ENCODE data around the gene DNAAF2.

The DNAAF2 gene

DNA sequence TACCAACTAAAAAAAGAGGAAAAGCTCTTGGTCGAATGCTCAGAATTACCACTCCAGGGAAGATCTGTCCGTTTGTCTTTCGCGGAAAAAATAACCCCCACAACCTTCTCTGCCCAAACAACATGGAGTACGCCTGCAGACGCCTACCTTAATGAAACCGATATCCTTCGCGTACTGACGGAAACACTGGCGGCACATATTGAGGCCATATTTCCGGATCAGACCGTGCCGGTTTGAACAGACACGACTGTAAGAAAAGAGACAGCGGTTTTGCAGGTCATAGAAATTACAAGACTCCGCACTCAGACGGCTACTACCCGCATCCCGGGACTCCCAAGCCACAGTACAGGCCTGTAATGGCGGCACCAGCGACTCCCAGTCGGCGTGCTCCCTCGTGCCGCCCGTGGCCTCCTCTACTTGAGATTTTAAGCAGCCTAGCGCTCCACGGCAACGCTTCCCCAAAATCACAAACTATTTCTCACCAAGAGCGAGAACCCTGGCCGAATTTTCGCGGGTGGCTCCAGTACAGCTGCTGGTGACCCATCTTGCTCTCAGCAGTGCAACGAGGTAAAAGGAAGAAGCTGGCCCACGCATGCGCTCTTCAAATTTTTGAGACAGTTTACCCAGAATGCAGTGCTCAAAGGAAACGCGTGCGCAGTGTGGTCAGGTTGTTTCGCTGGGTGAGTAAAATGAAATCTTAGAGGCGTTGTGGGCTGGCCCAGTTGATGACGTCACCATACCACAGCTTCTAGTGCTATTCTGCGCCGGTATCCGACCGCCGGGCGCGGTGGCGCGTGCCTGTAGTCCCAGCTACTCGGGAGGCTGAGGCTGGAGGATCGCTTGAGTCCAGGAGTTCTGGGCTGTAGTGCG, 49.0 kb downstream of the DNAAF2 start, which contains the start of gene RPS29 (continued):
- TF ChIP-seq, protein P1, sequence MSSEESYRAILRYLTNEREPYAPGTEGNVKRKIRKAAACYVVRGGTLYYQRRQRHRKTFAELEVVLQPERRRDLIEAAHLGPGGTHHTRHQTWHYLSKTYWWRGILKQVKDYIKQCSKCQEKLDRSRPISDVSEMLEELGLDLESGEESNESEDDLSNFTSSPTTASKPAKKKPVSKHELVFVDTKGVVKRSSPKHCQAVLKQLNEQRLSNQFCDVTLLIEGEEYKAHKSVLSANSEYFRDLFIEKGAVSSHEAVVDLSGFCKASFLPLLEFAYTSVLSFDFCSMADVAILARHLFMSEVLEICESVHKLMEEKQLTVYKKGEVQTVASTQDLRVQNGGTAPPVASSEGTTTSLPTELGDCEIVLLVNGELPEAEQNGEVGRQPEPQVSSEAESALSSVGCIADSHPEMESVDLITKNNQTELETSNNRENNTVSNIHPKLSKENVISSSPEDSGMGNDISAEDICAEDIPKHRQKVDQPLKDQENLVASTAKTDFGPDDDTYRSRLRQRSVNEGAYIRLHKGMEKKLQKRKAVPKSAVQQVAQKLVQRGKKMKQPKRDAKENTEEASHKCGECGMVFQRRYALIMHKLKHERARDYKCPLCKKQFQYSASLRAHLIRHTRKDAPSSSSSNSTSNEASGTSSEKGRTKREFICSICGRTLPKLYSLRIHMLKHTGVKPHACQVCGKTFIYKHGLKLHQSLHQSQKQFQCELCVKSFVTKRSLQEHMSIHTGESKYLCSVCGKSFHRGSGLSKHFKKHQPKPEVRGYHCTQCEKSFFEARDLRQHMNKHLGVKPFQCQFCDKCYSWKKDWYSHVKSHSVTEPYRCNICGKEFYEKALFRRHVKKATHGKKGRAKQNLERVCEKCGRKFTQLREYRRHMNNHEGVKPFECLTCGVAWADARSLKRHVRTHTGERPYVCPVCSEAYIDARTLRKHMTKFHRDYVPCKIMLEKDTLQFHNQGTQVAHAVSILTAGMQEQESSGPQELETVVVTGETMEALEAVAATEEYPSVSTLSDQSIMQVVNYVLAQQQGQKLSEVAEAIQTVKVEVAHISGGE (tag by site-specific recombination; conservative IDR thresholded peaks at IDR 0.05; ENCODE audit: low read depth): peak; percentile 22; the same call in 1 of the 2 replicates
- TF ChIP-seq, protein P2, sequence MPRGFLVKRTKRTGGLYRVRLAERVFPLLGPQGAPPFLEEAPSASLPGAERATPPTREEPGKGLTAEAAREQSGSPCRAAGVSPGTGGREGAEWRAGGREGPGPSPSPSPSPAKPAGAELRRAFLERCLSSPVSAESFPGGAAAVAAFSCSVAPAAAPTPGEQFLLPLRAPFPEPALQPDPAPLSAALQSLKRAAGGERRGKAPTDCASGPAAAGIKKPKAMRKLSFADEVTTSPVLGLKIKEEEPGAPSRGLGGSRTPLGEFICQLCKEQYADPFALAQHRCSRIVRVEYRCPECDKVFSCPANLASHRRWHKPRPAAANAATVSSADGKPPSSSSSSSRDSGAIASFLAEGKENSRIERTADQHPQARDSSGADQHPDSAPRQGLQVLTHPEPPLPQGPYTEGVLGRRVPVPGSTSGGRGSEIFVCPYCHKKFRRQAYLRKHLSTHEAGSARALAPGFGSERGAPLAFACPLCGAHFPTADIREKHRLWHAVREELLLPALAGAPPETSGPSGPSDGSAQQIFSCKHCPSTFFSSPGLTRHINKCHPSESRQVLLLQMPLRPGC (tag by site-specific recombination; IDR thresholded peaks at IDR 0.05): peak; percentile 88
- TF ChIP-seq KLF8 (tag by site-specific recombination; IDR thresholded peaks at IDR 0.05) (peak; percentile 80), PRDM4 (tag by site-specific recombination; IDR thresholded peaks at IDR 0.05) (peak; percentile 23; the same call in 1 of the 2 replicates), ZNF629 (tag by site-specific recombination; IDR thresholded peaks at IDR 0.05) (peak; percentile 96), PRDM1 (tag by site-specific recombination; IDR thresholded peaks at IDR 0.05) (no peak), ATF2 (tag by site-specific recombination; IDR thresholded peaks at IDR 0.05; ENCODE audit: low read depth) (peak; percentile 100), ZNF501 (tag by site-specific recombination; IDR thresholded peaks at IDR 0.05) (no peak), ZNF777 (tag by site-specific recombination; IDR thresholded peaks at IDR 0.05; ENCODE audit: borderline replicate concordance) (no peak), ZNF394 (tag by site-specific recombination; IDR thresholded peaks at IDR 0.05; ENCODE audit: borderline replicate concordance) (peak; percentile 89), ZNF121 (tag by site-specific recombination; IDR thresholded peaks at IDR 0.05) (no peak), ZNF391 (tag by site-specific recombination; IDR thresholded peaks at IDR 0.05; ENCODE audit: borderline replicate concordance, low read depth) (peak; percentile 94; the same call in 1 of the 2 replicates), ZBTB17 (tag by site-specific recombination; IDR thresholded peaks at IDR 0.05) (no peak; the same call in 1 of the 2 replicates), OSR2 (tag by site-specific recombination; IDR thresholded peaks at IDR 0.05) (peak; percentile 62; the same call in 1 of the 2 replicates), RBAK (tag by site-specific recombination; IDR thresholded peaks at IDR 0.05) (no peak), GLI4 (tag by site-specific recombination; IDR thresholded peaks at IDR 0.05) (no peak), ZNF214 (tag by site-specific recombination; IDR thresholded peaks at IDR 0.05; ENCODE audit: borderline replicate concordance) (no peak), GLIS1 (tag by site-specific recombination; IDR thresholded peaks at IDR 0.05) (peak; percentile 82), YY2 (tag by site-specific recombination; IDR thresholded peaks at IDR 0.05) (peak; percentile 79)
- TF ChIP-seq, protein P3, sequence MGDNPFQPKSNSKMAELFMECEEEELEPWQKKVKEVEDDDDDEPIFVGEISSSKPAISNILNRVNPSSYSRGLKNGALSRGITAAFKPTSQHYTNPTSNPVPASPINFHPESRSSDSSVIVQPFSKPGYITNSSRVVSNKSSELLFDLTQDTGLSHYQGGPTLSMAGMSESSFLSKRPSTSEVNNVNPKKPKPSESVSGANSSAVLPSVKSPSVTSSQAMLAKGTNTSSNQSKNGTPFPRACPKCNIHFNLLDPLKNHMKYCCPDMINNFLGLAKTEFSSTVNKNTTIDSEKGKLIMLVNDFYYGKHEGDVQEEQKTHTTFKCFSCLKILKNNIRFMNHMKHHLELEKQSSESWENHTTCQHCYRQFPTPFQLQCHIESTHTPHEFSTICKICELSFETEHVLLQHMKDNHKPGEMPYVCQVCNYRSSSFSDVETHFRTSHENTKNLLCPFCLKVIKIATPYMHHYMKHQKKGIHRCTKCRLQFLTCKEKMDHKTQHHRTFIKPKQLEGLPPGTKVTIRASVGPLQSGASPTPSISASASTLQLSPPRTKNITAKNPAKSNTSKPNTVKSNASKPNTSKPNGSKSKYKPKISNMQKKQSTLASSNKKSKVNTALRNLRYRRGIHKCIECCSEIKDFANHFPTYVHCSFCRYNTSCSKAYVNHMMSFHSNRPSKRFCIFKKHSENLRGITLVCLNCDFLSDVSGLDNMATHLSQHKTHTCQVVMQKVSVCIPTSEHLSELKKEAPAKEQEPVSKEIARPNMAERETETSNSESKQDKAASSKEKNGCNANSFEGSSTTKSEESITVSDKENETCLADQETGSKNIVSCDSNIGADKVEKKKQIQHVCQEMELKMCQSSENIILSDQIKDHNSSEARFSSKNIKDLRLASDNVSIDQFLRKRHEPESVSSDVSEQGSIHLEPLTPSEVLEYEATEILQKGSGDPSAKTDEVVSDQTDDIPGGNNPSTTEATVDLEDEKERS (tag by site-specific recombination; IDR thresholded peaks at IDR 0.05): peak; percentile 99
- TF ChIP-seq, protein P4, sequence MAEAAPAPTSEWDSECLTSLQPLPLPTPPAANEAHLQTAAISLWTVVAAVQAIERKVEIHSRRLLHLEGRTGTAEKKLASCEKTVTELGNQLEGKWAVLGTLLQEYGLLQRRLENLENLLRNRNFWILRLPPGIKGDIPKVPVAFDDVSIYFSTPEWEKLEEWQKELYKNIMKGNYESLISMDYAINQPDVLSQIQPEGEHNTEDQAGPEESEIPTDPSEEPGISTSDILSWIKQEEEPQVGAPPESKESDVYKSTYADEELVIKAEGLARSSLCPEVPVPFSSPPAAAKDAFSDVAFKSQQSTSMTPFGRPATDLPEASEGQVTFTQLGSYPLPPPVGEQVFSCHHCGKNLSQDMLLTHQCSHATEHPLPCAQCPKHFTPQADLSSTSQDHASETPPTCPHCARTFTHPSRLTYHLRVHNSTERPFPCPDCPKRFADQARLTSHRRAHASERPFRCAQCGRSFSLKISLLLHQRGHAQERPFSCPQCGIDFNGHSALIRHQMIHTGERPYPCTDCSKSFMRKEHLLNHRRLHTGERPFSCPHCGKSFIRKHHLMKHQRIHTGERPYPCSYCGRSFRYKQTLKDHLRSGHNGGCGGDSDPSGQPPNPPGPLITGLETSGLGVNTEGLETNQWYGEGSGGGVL (tag by site-specific recombination; IDR thresholded peaks at IDR 0.05): no peak
